Measurements from ENCODE around the gene GLE1.

The GLE1 gene

GRCh38 chr9:128469070-128469469, 35.4 kb upstream of the GLE1 start:
- H3K27me3 ChIP-seq (ENCODE audit: insufficient read depth, insufficient read length): no peaks in the 10 kb centered on the region
- H3K4me1 ChIP-seq (ENCODE audit: insufficient read depth, insufficient read length): no peaks in the 10 kb centered on the region
- no peak overlapping the region for H3K4me3 ChIP-seq (ENCODE audit: insufficient read length, low read depth)
- no peak for DNase-seq (ENCODE audit: low read depth, low spot score)
- no peak overlapping the region for H3K9ac ChIP-seq (ENCODE audit: insufficient read length, low read depth)
- no peaks in the 10 kb centered on the region for H3K9me3 ChIP-seq (ENCODE audit: insufficient read depth, low read length)
- peaks cover 64% of the 10 kb centered on the region for H3K36me3 ChIP-seq (ENCODE audit: insufficient read depth, insufficient read length, low read length)
- TF ChIP-seq YY1 (IDR thresholded peaks at IDR 0.05; ENCODE audit: insufficient read depth, insufficient read length): no peak
- no peak for TF ChIP-seq ZNF274 (IDR thresholded peaks at IDR 0.05; ENCODE audit: low read depth, low read length)
- no peak for TF ChIP-seq SUZ12 (IDR thresholded peaks at IDR 0.05; ENCODE audit: extremely low read depth, insufficient read depth, insufficient read length)

GRCh38 chr9:128470560-128470959, 34.0 kb upstream of the GLE1 start:
- DNase-seq (ENCODE audit: low read depth, low spot score): no peak
- no peak for TF ChIP-seq ZNF274 (IDR thresholded peaks at IDR 0.05; ENCODE audit: low read depth, low read length)
- TF ChIP-seq YY1 (IDR thresholded peaks at IDR 0.05; ENCODE audit: insufficient read depth, insufficient read length): no peak
- TF ChIP-seq SUZ12 (IDR thresholded peaks at IDR 0.05; ENCODE audit: extremely low read depth, insufficient read depth, insufficient read length): no peak
- Histone ChIP-seq H3K9me3 (ENCODE audit: insufficient read depth, low read length) (no peaks in the 10 kb centered on the region), H3K4me3 (ENCODE audit: insufficient read length, low read depth) (no peak overlapping the region), H3K4me1 (ENCODE audit: insufficient read depth, insufficient read length) (no peaks in the 10 kb centered on the region), H3K9ac (ENCODE audit: insufficient read length, low read depth) (no peak overlapping the region), H3K27me3 (ENCODE audit: insufficient read depth, insufficient read length) (no peaks in the 10 kb centered on the region), H3K36me3 (ENCODE audit: insufficient read depth, insufficient read length, low read length) (peaks cover 68% of the 10 kb centered on the region)

- H3K9ac ChIP-seq (ENCODE audit: insufficient read length, low read depth): no peak overlapping the region
- TF ChIP-seq SUZ12 (IDR thresholded peaks at IDR 0.05; ENCODE audit: extremely low read depth, insufficient read depth, insufficient read length): no peak
- TF ChIP-seq YY1 (IDR thresholded peaks at IDR 0.05; ENCODE audit: insufficient read depth, insufficient read length): no peak
- TF ChIP-seq ZNF274 (IDR thresholded peaks at IDR 0.05; ENCODE audit: low read depth, low read length): no peak
- H3K4me3 ChIP-seq (ENCODE audit: insufficient read length, low read depth): no peak overlapping the region
- H3K9me3 ChIP-seq (ENCODE audit: insufficient read depth, low read length): no peaks in the 10 kb centered on the region
- H3K4me1 ChIP-seq (ENCODE audit: insufficient read depth, insufficient read length): no peaks in the 10 kb centered on the region
- no peak for DNase-seq (ENCODE audit: low read depth, low spot score)
- no peaks in the 10 kb centered on the region for H3K27me3 ChIP-seq (ENCODE audit: insufficient read depth, insufficient read length)
- peaks cover 53% of the 10 kb centered on the region for H3K36me3 ChIP-seq (ENCODE audit: insufficient read depth, insufficient read length, low read length)
Observed at GRCh38 chr9:128473104-128473503, 31.4 kb upstream of the GLE1 start.

GRCh38 chr9:128475867-128476266, 28.7 kb upstream of the GLE1 start:
- no peak for DNase-seq (ENCODE audit: low read depth, low spot score)
- Histone ChIP-seq H3K9me3 (ENCODE audit: insufficient read depth, low read length) (no peaks in the 10 kb centered on the region), H3K4me3 (ENCODE audit: insufficient read length, low read depth) (no peak overlapping the region), H3K9ac (ENCODE audit: insufficient read length, low read depth) (no peak overlapping the region), H3K4me1 (ENCODE audit: insufficient read depth, insufficient read length) (no peaks in the 10 kb centered on the region), H3K27me3 (ENCODE audit: insufficient read depth, insufficient read length) (no peaks in the 10 kb centered on the region), H3K36me3 (ENCODE audit: insufficient read depth, insufficient read length, low read length) (peaks cover 52% of the 10 kb centered on the region)
- TF ChIP-seq ZNF274 (IDR thresholded peaks at IDR 0.05; ENCODE audit: low read depth, low read length): no peak
- no peak for TF ChIP-seq SUZ12 (IDR thresholded peaks at IDR 0.05; ENCODE audit: extremely low read depth, insufficient read depth, insufficient read length)
- no peak for TF ChIP-seq YY1 (IDR thresholded peaks at IDR 0.05; ENCODE audit: insufficient read depth, insufficient read length)

GRCh38 chr9:128479262-128479661, 25.3 kb upstream of the GLE1 start:
- no peak for DNase-seq (ENCODE audit: low read depth, low spot score)
- H3K27me3 ChIP-seq (ENCODE audit: insufficient read depth, insufficient read length): no peaks in the 10 kb centered on the region
- H3K9ac ChIP-seq (ENCODE audit: insufficient read length, low read depth): no peak overlapping the region
- H3K9me3 ChIP-seq (ENCODE audit: insufficient read depth, low read length): no peaks in the 10 kb centered on the region
- H3K4me3 ChIP-seq (ENCODE audit: insufficient read length, low read depth): no peak overlapping the region
- TF ChIP-seq SUZ12 (IDR thresholded peaks at IDR 0.05; ENCODE audit: extremely low read depth, insufficient read depth, insufficient read length) (no peak), YY1 (IDR thresholded peaks at IDR 0.05; ENCODE audit: insufficient read depth, insufficient read length) (no peak), ZNF274 (IDR thresholded peaks at IDR 0.05; ENCODE audit: low read depth, low read length) (no peak)
- peaks cover 57% of the 10 kb centered on the region for H3K36me3 ChIP-seq (ENCODE audit: insufficient read depth, insufficient read length, low read length)
- H3K4me1 ChIP-seq (ENCODE audit: insufficient read depth, insufficient read length): no peaks in the 10 kb centered on the region

- no peaks in the 10 kb centered on the region for H3K9me3 ChIP-seq (ENCODE audit: insufficient read depth, low read length)
- no peak for TF ChIP-seq SUZ12 (IDR thresholded peaks at IDR 0.05; ENCODE audit: extremely low read depth, insufficient read depth, insufficient read length)
- no peak for TF ChIP-seq YY1 (IDR thresholded peaks at IDR 0.05; ENCODE audit: insufficient read depth, insufficient read length)
- no peak for TF ChIP-seq ZNF274 (IDR thresholded peaks at IDR 0.05; ENCODE audit: low read depth, low read length)
- H3K4me1 ChIP-seq (ENCODE audit: insufficient read depth, insufficient read length): no peaks in the 10 kb centered on the region
- H3K4me3 ChIP-seq (ENCODE audit: insufficient read length, low read depth): no peak overlapping the region
- H3K9ac ChIP-seq (ENCODE audit: insufficient read length, low read depth): no peak overlapping the region
- no peak for DNase-seq (ENCODE audit: low read depth, low spot score)
- H3K36me3 ChIP-seq (ENCODE audit: insufficient read depth, insufficient read length, low read length): peaks cover 71% of the 10 kb centered on the region
- no peaks in the 10 kb centered on the region for H3K27me3 ChIP-seq (ENCODE audit: insufficient read depth, insufficient read length)
Observed at GRCh38 chr9:128481561-128481960, 23.0 kb upstream of the GLE1 start.

GRCh38 chr9:128482186-128482585, 22.3 kb upstream of the GLE1 start:
- peaks cover 77% of the 10 kb centered on the region for H3K36me3 ChIP-seq (ENCODE audit: insufficient read depth, insufficient read length, low read length)
- H3K9ac ChIP-seq (ENCODE audit: insufficient read length, low read depth): no peak overlapping the region
- H3K4me3 ChIP-seq (ENCODE audit: insufficient read length, low read depth): no peak overlapping the region
- no peaks in the 10 kb centered on the region for H3K27me3 ChIP-seq (ENCODE audit: insufficient read depth, insufficient read length)
- no peak for DNase-seq (ENCODE audit: low read depth, low spot score)
- no peaks in the 10 kb centered on the region for H3K9me3 ChIP-seq (ENCODE audit: insufficient read depth, low read length)
- no peak for TF ChIP-seq ZNF274 (IDR thresholded peaks at IDR 0.05; ENCODE audit: low read depth, low read length)
- no peak for TF ChIP-seq SUZ12 (IDR thresholded peaks at IDR 0.05; ENCODE audit: extremely low read depth, insufficient read depth, insufficient read length)
- no peak for TF ChIP-seq YY1 (IDR thresholded peaks at IDR 0.05; ENCODE audit: insufficient read depth, insufficient read length)
- no peaks in the 10 kb centered on the region for H3K4me1 ChIP-seq (ENCODE audit: insufficient read depth, insufficient read length)
